ENCODE results near the gene DAZAP1. TPM values are rescaled to one million over a fixed set of nuclear protein-coding genes. Genes with fewer than 3 reads are reported as not detected.

The DAZAP1 gene
- total RNA-seq, 1 experiment from 2014 or later, result 177 TPM

DNA sequence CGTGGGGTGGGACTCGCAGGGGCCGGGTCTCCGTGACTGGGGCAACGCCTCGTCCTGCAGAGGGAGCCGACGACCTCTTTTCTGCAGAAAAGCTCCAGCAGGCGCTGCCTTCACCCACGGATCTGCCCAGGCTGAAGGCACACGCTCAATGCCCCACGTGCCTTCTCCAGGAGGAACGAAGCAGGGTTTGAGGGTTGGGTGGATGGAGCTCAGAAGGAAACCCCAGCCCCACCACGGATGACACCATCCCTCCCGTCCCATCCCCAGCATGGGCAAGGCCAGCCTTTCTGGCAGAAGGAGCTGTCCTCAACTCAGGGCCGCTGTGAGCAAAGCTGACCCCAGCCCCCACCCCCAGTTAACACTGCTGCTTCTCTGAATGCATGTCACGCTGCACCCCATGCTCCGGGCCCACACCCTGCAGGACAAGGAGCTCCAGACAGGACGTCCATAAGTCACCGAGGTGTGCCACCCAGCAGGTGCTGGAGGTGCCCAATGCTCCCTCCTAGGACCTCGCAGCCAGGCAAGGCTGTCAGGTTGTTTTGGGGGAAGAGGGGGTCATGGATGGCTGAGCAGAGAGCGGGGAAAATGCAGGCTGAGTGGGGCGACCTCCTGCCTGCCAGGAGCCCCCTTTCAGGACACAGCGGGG, 64.3 kb downstream of the DAZAP1 start:
- ChIA-PET POLR2A (ENCODE audit: unreplicated experiment) (no interaction called here), CTCF (interaction anchor here (0.9 kb wide), 1 partner anchor 19 kb away, joined by 4 read pairs; the partner anchor contains the start of gene REEP6)
- no peaks in the 10 kb centered on the region for H4K20me1 ChIP-seq (ENCODE audit: low read length)
- BruUV-seq (replicated peaks), result no TSS peak
- H3K36me3 ChIP-seq (ENCODE audit: low read depth, low read length), result no peaks in the 10 kb centered on the region
- no peaks in the 10 kb centered on the region for H3K27me3 ChIP-seq (ENCODE audit: low read length)
- no peak overlapping the region for H3K9ac ChIP-seq (ENCODE audit: low read length)
- no peaks in the 10 kb centered on the region for H3K9me2 ChIP-seq (replicated peaks; ENCODE audit: low read length)
- intact Hi-C loops (cut with micrococcal nuclease), result no loop called here
- no peaks in the 10 kb centered on the region for H3K9me3 ChIP-seq (ENCODE audit: low read length)
- H3K4me1 ChIP-seq (ENCODE audit: insufficient read depth, low read length), result peaks cover 18% of the 10 kb centered on the region
- H3K4me2 ChIP-seq (ENCODE audit: low read length), result peak overlapping the region; percentile 90
- H3K79me2 ChIP-seq (ENCODE audit: low read length), result peaks cover 25% of the 10 kb centered on the region
- H3F3A ChIP-seq (ENCODE audit: low read length, unreplicated experiment), result no peaks in the 10 kb centered on the region
- no peak overlapping the region for H3K27ac ChIP-seq (ENCODE audit: low read length)
- TF ChIP-seq, protein P1, sequence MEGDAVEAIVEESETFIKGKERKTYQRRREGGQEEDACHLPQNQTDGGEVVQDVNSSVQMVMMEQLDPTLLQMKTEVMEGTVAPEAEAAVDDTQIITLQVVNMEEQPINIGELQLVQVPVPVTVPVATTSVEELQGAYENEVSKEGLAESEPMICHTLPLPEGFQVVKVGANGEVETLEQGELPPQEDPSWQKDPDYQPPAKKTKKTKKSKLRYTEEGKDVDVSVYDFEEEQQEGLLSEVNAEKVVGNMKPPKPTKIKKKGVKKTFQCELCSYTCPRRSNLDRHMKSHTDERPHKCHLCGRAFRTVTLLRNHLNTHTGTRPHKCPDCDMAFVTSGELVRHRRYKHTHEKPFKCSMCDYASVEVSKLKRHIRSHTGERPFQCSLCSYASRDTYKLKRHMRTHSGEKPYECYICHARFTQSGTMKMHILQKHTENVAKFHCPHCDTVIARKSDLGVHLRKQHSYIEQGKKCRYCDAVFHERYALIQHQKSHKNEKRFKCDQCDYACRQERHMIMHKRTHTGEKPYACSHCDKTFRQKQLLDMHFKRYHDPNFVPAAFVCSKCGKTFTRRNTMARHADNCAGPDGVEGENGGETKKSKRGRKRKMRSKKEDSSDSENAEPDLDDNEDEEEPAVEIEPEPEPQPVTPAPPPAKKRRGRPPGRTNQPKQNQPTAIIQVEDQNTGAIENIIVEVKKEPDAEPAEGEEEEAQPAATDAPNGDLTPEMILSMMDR (conservative IDR thresholded peaks at IDR 0.05; ENCODE audit: low read depth, low read length), result peak; percentile 41
- no peak for TF ChIP-seq EZH2 (IDR thresholded peaks at IDR 0.05; ENCODE audit: low read length, unreplicated experiment)
- H2AFZ ChIP-seq (ENCODE audit: low read length), result no peak overlapping the region
- DNase-seq (peak; percentile 31), ATAC-seq (peak; percentile 10)
- H3K4me3 ChIP-seq (ENCODE audit: low read length), result peak overlapping the region; percentile 72; the same call in 1 of the 2 replicates

DNA sequence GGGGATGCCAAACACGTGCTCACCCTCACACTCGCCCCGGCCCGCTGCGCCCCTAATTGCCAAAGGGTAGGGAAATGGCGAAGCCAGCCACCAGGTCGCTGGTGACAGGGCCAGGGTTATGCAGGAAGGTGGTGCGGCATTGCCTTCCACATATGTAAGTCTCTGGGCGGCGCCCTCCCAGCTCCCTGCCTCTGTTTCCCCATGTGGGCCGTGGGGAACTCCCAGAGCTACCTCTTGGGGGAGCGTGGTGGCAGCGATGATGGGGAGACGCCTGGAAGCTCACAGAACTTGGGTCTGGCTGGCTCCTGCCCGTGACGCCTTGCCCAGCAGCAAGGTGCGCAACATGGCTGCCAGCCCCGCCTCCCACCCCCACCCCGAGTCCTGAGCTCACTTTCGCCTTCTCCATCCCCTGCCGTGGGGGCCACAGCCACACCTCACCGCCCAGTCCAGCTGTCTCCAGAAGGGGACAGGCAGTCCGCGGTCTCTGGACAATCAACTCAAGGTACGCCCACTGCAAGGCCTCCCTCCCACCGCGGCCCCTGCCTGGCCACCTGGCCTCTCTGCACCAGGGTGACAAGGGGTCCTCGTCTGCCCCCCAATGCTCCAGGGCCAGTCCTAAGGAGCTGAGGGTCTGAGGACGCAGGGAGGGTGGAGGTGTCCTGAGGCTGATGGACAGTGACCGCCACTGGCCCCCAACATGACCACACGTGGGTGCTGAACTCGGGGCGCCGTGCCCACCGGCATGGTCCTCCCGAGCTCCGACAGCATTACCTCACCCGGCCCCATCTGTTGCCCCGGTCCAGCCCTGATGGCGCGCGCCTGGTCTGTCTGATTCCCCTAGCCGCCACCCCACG, 65.1 kb downstream of the DAZAP1 start:
- Histone ChIP-seq H3K36me3 (ENCODE audit: low read depth, low read length) (no peaks in the 10 kb centered on the region), H3K4me3 (ENCODE audit: low read length) (no peak overlapping the region), H3F3A (ENCODE audit: low read length, unreplicated experiment) (no peaks in the 10 kb centered on the region), H3K9ac (ENCODE audit: low read length) (no peak overlapping the region), H3K27ac (ENCODE audit: low read length) (no peak overlapping the region), H3K4me1 (ENCODE audit: insufficient read depth, low read length) (peaks cover 18% of the 10 kb centered on the region), H2AFZ (ENCODE audit: low read length) (no peak overlapping the region), H3K4me2 (ENCODE audit: low read length) (no peak overlapping the region), H3K9me3 (ENCODE audit: low read length) (no peaks in the 10 kb centered on the region), H3K9me2 (replicated peaks; ENCODE audit: low read length) (no peaks in the 10 kb centered on the region), H4K20me1 (ENCODE audit: low read length) (no peaks in the 10 kb centered on the region), H3K27me3 (ENCODE audit: low read length) (no peaks in the 10 kb centered on the region), H3K79me2 (ENCODE audit: low read length) (peaks cover 24% of the 10 kb centered on the region)
- DNase-seq, result no peak
- TF ChIP-seq EZH2 (IDR thresholded peaks at IDR 0.05; ENCODE audit: low read length, unreplicated experiment), result no peak
- intact Hi-C loops (cut with micrococcal nuclease), result no loop called here
- no peak for ATAC-seq
- no TSS peak for BruUV-seq (replicated peaks)
- POLR2A ChIA-PET (ENCODE audit: unreplicated experiment), result no interaction called here
- CTCF ChIA-PET, result interaction anchor here (0.9 kb wide), 1 partner anchor 18 kb away, joined by 4 read pairs; the partner anchor contains the start of gene REEP6

DNA sequence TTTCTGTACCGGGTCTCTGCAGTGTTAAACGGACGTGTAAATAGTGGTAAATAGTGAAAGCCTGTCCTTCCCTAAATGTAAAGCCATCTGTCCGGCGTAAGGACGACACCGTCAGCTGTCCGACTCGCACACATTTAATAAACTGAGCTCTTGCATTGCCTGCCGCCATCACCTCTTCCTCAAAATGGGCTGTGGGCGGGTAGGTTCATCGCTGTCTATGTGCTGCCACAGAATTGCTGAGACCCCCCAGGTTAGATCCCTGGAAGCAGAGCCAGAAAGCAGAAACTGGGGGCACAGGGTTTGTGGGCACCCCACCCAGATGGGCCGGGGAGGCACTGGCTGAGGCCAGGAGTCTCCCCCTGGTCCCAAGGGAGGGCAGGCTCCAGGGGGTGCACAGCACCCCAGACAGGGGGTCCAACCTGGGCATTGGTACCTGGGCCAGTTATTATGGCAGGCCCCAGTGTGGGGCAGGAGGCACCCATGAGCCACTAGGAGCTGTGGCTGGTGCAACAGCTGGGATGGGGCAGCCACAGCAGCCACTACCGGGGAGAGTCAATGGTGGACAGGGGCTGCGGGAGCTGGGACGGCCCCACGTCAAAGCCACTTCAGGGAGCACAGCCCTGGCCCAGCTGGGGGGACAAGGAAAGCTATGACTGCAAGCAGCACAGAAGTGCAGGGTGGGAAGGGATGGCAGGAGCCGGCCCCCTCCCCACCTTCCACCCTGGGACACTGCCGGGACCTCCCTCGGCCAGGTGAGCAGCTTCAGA, 65.9 kb downstream of the DAZAP1 start:
- H2AFZ ChIP-seq (ENCODE audit: low read length), result no peak overlapping the region
- H3K9ac ChIP-seq (ENCODE audit: low read length), result no peak overlapping the region

More for the DNA sequence above, 65.9 kb downstream of the DAZAP1 start:
- Histone ChIP-seq H3K4me2 (ENCODE audit: low read length) (no peak overlapping the region), H3K4me3 (ENCODE audit: low read length) (no peak overlapping the region), H3F3A (ENCODE audit: low read length, unreplicated experiment) (no peaks in the 10 kb centered on the region), H3K36me3 (ENCODE audit: low read depth, low read length) (no peaks in the 10 kb centered on the region), H3K27ac (ENCODE audit: low read length) (no peak overlapping the region), H4K20me1 (ENCODE audit: low read length) (no peaks in the 10 kb centered on the region), H3K79me2 (ENCODE audit: low read length) (peaks cover 23% of the 10 kb centered on the region), H3K27me3 (ENCODE audit: low read length) (no peaks in the 10 kb centered on the region), H3K9me3 (ENCODE audit: low read length) (no peaks in the 10 kb centered on the region), H3K4me1 (ENCODE audit: insufficient read depth, low read length) (peaks cover 16% of the 10 kb centered on the region), H3K9me2 (replicated peaks; ENCODE audit: low read length) (no peaks in the 10 kb centered on the region)
- ATAC-seq, result no peak
- POLR2A ChIA-PET (ENCODE audit: unreplicated experiment), result no interaction called here
- no peak for DNase-seq
- CTCF ChIA-PET, result no interaction called here
- no TSS peak for BruUV-seq (replicated peaks)
- intact Hi-C loops (cut with micrococcal nuclease), result no loop called here
- TF ChIP-seq EZH2 (IDR thresholded peaks at IDR 0.05; ENCODE audit: low read length, unreplicated experiment) (no peak), EZH2phosphoT487 (IDR thresholded peaks at IDR 0.05; ENCODE audit: borderline replicate concordance, low read length) (no peak)
- TF ChIP-seq, protein P1 (conservative IDR thresholded peaks at IDR 0.05; ENCODE audit: low read depth, low read length), result no peak
